ENCODE data around the gene SGPP2. TPM values are rescaled to one million over a fixed set of nuclear protein-coding genes. Genes with fewer than 3 reads are reported as not detected.
"Not testable (repeated sequence)": the region's sequence is repeated elsewhere in the genome, so short reads cannot be mapped to it uniquely, and the experiment has no call there.

SGPP2 gene
- total and polyA plus RNA-seq, 5 donors = 1.8 to 12.8 (median 4.7) TPM

GRCh38 chr2:222430071-222430470, 5.7 kb downstream of the SGPP2 start:
- ATAC-seq (no peak), DNase-seq (no peak)
- Histone ChIP-seq H3K9me3 (ENCODE audit: control insufficient read depth, low read length) (no peaks in the 10 kb centered on the region), H3K27ac (ENCODE audit: low read length) (no peak overlapping the region), H3K4me1 (ENCODE audit: control insufficient read depth, insufficient read depth, low read length) (no peaks in the 10 kb centered on the region), H3K4me3 (ENCODE audit: low read length) (no peak overlapping the region), H3K27me3 (ENCODE audit: control insufficient read depth, insufficient read depth) (no peaks in the 10 kb centered on the region)
- intact Hi-C loops (cut with DNase I) = no loop called here
- WGBS = 80% methylated on average over 3 of the region's 3 CpGs

GRCh38 chr2:222430681-222431080, 6.3 kb downstream of the SGPP2 start:
- Histone ChIP-seq H3K4me1 (ENCODE audit: control insufficient read depth, insufficient read depth, low read length) (no peaks in the 10 kb centered on the region), H3K4me3 (ENCODE audit: low read length) (no peak overlapping the region)
- intact Hi-C loops (cut with DNase I) = no loop called here

GRCh38 chr2:222431869-222432268, 7.5 kb downstream of the SGPP2 start:
- intact Hi-C loops (cut with DNase I) = no loop called here
- H3K4me3 ChIP-seq (ENCODE audit: low read length) = no peak overlapping the region
- 68% methylated on average over 3 of the region's 3 CpGs for WGBS
- no peaks in the 10 kb centered on the region for H3K9me3 ChIP-seq (ENCODE audit: control insufficient read depth, low read length)
- ATAC-seq (no peak), DNase-seq (no peak)
- no peak overlapping the region for H3K27ac ChIP-seq (ENCODE audit: low read length)
- no peaks in the 10 kb centered on the region for H3K27me3 ChIP-seq (ENCODE audit: control insufficient read depth, insufficient read depth)
- no peaks in the 10 kb centered on the region for H3K4me1 ChIP-seq (ENCODE audit: control insufficient read depth, insufficient read depth, low read length)

More at GRCh38 chr2:222430681-222431080, 6.3 kb downstream of the SGPP2 start:
- Histone ChIP-seq H3K27me3 (ENCODE audit: control insufficient read depth, insufficient read depth) (no peaks in the 10 kb centered on the region), H3K9me3 (ENCODE audit: control insufficient read depth, low read length) (no peaks in the 10 kb centered on the region), H3K27ac (ENCODE audit: low read length) (no peak overlapping the region)
- ATAC-seq (no peak), DNase-seq (no peak)

GRCh38 chr2:222433332-222434173, 9.2 kb downstream of the SGPP2 start:
- H3K9me3 ChIP-seq (ENCODE audit: control insufficient read depth, low read length) = no peaks in the 10 kb centered on the region
- DNase-seq (no peak), ATAC-seq (no peak)
- 70% methylated on average over 9 of the region's 9 CpGs for WGBS
- H3K4me1 ChIP-seq (ENCODE audit: control insufficient read depth, insufficient read depth, low read length) = no peaks in the 10 kb centered on the region
- intact Hi-C loops (cut with DNase I) = no loop called here
- no peak overlapping the region for H3K27ac ChIP-seq (ENCODE audit: low read length)
- no peaks in the 10 kb centered on the region for H3K27me3 ChIP-seq (ENCODE audit: control insufficient read depth, insufficient read depth)
- H3K4me3 ChIP-seq (ENCODE audit: low read length) = no peak overlapping the region

DNA sequence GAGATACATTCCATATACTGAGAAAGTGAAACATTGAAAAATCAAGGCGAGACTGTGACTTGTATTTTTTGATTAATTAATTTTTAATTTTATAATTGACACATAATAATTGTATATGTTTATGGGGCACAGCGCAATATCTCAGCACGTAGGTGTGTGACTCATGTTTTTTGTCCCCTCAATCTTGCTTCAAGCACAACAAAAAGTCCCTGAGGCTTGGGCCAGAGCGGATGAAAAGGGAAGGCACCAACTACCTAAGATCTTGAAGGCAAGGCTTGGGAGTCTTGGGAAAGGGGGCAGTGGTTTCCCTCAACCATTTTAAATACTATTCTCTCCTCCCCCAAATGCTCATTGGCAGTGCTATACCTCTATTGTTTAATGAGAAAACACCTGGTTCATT, 9.9 kb downstream of the SGPP2 start:
- WGBS = 80% methylated on average over 4 of the region's 4 CpGs
- H3K27ac ChIP-seq (ENCODE audit: low read length) = no peak overlapping the region
- H3K4me3 ChIP-seq (ENCODE audit: low read length) = no peak overlapping the region
- ATAC-seq (no peak), DNase-seq (no peak)
- intact Hi-C loops (cut with DNase I) = no loop called here
- H3K9me3 ChIP-seq (ENCODE audit: control insufficient read depth, low read length) = no peaks in the 10 kb centered on the region
- no peaks in the 10 kb centered on the region for H3K4me1 ChIP-seq (ENCODE audit: control insufficient read depth, insufficient read depth, low read length)
- no peaks in the 10 kb centered on the region for H3K27me3 ChIP-seq (ENCODE audit: control insufficient read depth, insufficient read depth)

GRCh38 chr2:222435400-222436039, 11.2 kb downstream of the SGPP2 start:
- intact Hi-C loops (cut with DNase I); H3K27me3 ChIP-seq (ENCODE audit: control insufficient read depth, insufficient read depth); H3K9me3 ChIP-seq (ENCODE audit: control insufficient read depth, low read length); H3K27ac ChIP-seq (ENCODE audit: low read length); H3K4me1 ChIP-seq (ENCODE audit: control insufficient read depth, insufficient read depth, low read length); DNase-seq; ATAC-seq; H3K4me3 ChIP-seq (ENCODE audit: low read length): not testable (repeated sequence)
- WGBS = 86% methylated on average over 6 of the region's 6 CpGs

- Histone ChIP-seq H3K27me3 (ENCODE audit: control insufficient read depth, insufficient read depth) (no peaks in the 10 kb centered on the region), H3K4me1 (ENCODE audit: control insufficient read depth, insufficient read depth, low read length) (no peaks in the 10 kb centered on the region), H3K27ac (ENCODE audit: low read length) (no peak overlapping the region), H3K4me3 (ENCODE audit: low read length) (no peak overlapping the region), H3K9me3 (ENCODE audit: control insufficient read depth, low read length) (no peaks in the 10 kb centered on the region)
- 74% methylated on average over 2 of the region's 2 CpGs for WGBS
- DNase-seq (no peak), ATAC-seq (no peak)
- intact Hi-C loops (cut with DNase I) = no loop called here
Measured at GRCh38 chr2:222436040-222436413, 11.7 kb downstream of the SGPP2 start.

- DNase-seq (no peak), ATAC-seq (no peak)
- intact Hi-C loops (cut with DNase I) = no loop called here
- no peak overlapping the region for H3K4me3 ChIP-seq (ENCODE audit: low read length)
- WGBS = 81% methylated on average over 1 of the region's 1 CpG
- no peaks in the 10 kb centered on the region for H3K27me3 ChIP-seq (ENCODE audit: control insufficient read depth, insufficient read depth)
- H3K27ac ChIP-seq (ENCODE audit: low read length) = no peak overlapping the region
- no peaks in the 10 kb centered on the region for H3K9me3 ChIP-seq (ENCODE audit: control insufficient read depth, low read length)
- no peaks in the 10 kb centered on the region for H3K4me1 ChIP-seq (ENCODE audit: control insufficient read depth, insufficient read depth, low read length)
Measured at GRCh38 chr2:222439692-222440091, 15.3 kb downstream of the SGPP2 start.

DNA sequence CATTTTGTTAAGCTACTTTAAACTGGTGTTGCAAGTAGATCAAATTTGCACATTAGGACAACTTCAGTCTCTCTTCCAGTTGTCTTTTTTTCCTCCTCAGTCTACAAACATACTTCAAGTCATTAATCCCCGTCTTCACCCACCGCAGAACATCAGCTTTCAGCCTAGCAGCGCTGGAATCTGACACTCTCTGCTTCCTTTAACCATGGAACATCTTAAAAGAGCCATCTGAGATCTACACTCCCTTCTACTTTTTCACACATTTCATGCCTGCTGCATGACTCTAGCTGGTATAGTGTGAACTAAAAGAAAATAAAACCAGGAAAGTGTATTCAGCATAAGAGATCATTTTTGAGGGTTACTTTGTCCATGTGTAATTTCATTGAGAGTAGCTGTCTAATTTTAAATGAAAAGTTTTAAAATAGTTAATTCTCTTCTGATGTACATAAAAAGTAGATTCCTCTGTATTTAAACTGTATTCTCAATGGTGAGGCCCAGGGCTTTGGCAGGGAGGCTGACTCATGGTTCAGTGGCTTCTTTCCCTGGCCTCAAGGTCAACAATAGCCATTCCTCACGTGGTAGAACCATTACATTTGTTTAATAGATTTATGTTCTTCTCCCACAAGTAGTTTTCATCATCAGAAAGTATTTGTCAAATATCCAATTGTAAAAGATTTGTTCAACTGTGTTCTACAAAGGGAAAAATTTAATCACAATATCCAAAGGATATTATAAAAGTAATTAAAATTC, 16.5 kb downstream of the SGPP2 start:
- H3K4me1 ChIP-seq (ENCODE audit: control insufficient read depth, insufficient read depth, low read length) = no peaks in the 10 kb centered on the region
- intact Hi-C loops (cut with DNase I) = no loop called here
- no peaks in the 10 kb centered on the region for H3K9me3 ChIP-seq (ENCODE audit: control insufficient read depth, low read length)
- WGBS = 57% methylated on average over 4 of the region's 4 CpGs
- no peak overlapping the region for H3K4me3 ChIP-seq (ENCODE audit: low read length)
- H3K27me3 ChIP-seq (ENCODE audit: control insufficient read depth, insufficient read depth) = no peaks in the 10 kb centered on the region
- H3K27ac ChIP-seq (ENCODE audit: low read length) = no peak overlapping the region
- ATAC-seq (no peak), DNase-seq (no peak)

DNA sequence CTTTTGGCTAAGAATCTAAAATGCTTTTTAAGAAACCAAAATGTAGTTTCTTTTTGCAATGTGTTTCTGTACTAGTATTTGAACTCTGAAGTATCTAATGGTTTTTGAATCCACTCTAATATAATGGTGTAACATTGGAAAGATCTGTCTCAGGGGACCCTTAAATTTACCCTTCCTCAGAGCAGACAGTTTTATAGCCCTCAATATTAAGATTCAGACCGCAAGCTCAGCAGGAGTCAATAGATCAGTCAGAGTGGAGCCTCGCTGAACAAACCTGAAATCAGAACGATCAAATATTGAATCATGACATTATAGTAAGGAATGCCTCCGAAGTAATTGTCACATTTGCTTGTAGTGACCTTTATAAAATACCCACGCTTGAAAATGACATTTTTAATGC, 18.3 kb downstream of the SGPP2 start:
- Histone ChIP-seq H3K4me1 (ENCODE audit: control insufficient read depth, insufficient read depth, low read length) (no peaks in the 10 kb centered on the region), H3K4me3 (ENCODE audit: low read length) (no peak overlapping the region), H3K27me3 (ENCODE audit: control insufficient read depth, insufficient read depth) (no peaks in the 10 kb centered on the region), H3K9me3 (ENCODE audit: control insufficient read depth, low read length) (no peaks in the 10 kb centered on the region), H3K27ac (ENCODE audit: low read length) (no peak overlapping the region)
- DNase-seq (no peak), ATAC-seq (no peak)
- intact Hi-C loops (cut with DNase I) = no loop called here
- WGBS = 85% methylated on average over 5 of the region's 5 CpGs

DNA sequence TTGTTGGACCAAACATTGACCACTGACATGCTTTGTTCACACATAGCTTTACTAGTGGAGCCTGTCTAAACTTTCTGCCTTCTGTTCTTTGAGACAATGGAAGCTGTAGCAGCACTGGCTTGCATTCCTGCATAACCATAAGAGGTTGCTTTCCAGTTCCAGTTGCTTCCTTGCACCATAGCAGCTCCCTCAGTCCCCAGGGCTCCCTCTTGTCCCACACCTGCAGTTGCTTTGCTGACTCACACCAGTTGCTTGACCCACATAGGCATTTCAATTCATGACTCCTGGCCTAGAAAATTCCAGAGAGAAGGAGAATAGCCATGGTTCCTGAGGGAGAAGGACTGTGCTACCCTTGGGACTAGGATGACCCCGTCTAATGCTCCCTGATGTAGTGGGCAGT, 20.9 kb downstream of the SGPP2 start:
- Histone ChIP-seq H3K4me1 (ENCODE audit: control insufficient read depth, insufficient read depth, low read length) (peaks cover 3% of the 10 kb centered on the region), H3K4me3 (ENCODE audit: low read length) (no peak overlapping the region), H3K27ac (ENCODE audit: low read length) (no peak overlapping the region), H3K9me3 (ENCODE audit: control insufficient read depth, low read length) (no peaks in the 10 kb centered on the region), H3K27me3 (ENCODE audit: control insufficient read depth, insufficient read depth) (no peaks in the 10 kb centered on the region)
- DNase-seq = no peak
- WGBS = 71% methylated on average over 1 of the region's 1 CpG
- ATAC-seq = no peak
- intact Hi-C loops (cut with DNase I) = no loop called here
